ENCODE results near the gene CDH24.
A peak's percentile ranks its signal among the peaks of the same experiment; 100 is the strongest.

Gene CDH24

DNA sequence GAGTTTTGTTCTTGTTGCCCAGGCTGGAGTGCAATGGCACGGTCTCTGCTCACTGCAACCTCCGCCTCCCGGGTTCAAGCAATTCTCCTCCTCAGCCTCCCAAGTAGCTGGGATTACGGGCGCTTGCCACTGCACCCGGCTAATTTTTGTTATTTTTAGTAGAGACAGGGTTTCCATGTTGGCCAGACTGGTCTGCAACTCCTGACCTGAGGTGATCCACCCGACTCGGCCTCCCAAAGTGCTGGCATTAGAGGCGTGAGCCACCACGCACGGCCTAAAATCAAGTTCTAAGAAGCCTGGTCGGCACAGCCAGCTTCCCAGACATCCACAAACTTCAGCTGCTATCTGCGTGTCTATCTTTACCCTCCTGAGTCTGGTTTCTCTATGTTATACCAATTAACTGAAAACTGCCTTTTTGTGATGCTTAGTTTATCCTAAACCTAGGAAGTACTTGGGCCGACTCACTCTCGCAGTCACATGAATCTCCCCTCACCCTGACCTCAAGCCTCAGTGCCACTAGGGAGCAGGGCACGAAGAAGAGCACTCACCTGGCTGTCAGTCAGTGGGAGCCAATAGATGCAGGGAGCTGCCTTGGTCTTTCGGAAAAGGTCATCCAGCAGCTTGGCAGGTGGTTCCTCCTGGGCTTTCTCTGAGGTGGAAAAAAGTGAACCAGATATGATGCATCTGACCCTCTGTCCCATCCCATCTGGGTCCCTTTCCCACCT, 3.4 kb upstream of the CDH24 start:
- DNase-seq = no peak

DNA sequence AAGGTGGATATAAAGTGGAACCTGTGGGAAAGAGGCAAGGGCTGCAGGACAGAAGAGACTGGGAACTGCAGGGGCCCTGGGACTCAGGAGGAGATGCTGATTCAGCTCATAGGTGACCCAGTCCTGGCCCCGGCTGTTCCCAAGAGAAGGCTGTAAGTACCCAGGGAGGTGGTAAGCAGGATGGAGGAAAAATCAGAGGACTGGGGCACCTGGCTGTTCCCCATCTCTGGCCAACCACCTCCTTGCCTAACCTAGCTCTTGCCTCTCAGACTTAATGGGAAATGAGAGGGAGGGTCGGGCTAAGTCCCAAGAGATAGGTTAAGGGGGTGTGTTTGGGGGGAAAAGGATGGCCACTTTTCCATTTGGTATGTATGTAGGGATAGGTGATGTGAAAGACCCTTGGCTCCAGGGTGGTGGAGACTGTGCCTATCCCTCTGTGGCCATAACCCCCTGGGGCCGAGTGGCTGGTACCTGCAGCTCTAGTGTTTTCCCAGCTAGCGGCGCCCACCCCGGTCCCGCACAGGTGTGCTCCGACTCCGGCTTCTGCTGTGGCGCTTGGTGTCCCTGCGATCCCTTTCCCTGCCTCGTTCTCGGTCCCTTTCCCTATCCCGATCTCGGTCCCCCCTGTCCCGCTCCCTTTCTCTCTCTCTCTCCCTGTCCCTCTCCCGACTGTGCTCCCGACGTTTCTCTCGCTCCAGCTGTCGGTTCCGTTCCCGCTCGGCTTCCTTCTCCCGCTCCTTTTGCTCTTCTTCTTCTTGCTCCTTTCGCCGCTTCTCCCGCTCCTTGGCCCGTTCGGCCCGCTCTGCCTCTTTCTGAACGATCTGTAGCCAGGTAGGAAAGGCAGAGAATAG, 1.6 kb upstream of the CDH24 start:
- DNase-seq = no peak

DNA sequence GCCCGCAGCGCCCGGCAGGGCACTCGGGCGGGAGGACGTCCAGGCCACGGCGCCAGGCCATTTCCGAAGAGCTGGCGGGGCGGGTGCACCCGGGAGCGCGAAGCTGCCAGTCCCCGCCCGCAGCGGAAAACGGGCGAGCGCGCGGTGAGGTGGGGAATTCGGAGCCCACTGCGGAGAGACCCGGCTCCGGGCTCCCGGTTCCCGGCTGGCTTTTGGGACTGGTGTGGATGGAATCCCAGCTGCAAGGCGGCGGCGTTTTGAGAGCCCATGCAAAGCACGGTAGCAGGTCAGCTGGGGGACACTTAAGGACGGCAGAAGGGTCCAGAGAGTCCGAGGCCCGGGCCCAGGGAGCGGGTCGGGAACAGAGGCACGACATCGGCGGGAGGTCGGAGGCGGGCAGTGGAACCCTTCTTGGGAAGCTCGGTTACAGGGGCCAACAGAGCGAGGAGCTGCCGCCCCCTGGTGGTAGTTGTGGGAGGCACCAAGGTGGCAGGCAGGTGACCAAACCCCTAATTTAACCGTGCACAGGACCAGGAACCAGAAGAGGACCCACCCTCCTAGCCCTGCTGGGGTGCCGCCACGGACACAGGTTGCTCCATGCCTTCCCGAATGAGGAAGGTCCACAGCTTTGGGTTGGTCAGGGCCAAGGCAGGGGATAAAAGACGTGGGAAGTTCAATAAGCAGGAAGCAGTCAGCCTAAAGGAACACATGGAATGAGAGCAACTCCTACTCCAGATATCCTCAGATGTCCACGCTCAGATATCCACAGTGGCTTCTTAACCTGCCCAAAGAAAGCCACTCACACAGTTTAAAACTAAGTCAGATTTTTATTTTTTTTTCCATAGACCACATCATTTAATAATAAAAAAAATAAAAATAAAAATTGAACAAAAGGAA, 685 bp upstream of the CDH24 start:
- DNase-seq = peak; percentile 94

DNA sequence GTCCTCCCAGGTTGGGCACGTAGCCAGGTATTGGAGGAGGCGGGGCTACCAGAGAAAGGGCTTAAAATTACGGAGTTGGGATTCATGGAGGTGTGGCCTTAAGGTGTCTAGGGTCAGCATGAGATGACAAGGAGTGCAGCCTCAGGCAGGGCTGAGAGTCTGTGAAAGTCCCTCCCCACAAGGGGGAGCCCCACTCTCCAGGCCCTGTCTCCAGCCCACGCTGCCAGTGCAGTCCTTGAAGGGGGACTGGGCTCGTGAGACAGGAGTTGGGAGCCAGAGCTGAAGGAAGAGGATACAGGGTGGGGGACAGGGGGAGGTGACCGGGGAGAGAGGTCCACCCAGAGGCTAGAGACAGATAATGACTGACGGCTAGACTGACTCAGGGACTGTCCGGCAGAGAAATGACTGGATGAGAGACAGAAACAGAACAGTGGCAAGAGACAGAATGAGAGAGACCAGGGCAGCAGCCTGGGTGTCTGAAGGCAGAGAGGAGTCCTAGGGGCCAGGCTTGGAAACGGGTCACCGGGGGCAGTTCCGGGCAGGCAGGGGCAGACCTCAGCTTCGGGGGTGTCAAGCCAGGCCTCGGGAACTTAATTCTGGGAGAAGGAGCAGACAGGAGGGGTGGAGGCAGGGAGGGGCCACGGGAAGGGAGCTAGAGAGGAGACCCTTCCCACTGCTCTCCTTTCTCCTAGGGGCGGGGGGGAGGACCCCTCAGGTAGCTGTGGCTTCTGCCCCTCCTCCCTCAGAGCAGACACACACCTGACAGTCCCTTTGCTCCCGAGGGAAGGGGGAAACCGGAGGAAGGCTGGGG, 970 bp downstream of the CDH24 start:
- peak; percentile 76 for DNase-seq

DNA sequence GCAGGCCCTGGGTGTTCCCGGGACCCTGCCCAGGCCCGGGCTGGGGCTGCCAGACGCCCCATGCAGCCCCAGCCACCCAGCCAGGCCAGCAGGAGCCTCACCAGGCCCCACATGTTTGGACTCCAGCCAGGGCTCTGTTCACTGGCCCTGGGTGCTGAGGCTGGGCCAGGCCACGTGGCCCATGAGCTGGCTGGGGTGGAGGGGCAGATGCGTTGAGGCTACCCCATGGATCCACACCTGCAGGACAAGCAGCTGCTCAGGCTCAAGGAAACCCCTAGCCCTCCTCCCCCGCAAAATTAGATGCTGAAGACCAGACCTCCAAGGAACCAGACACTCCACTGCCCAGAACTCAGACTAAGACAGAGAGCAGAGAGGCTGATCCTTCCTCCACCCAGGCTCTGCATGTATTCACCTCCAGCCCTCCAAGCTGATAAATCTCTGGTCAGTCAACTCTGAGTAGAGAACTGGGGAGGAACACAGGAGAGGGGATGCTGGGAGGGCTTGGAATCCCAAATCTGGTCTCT, 1.6 kb downstream of the CDH24 start:
- DNase-seq = no peak

DNA sequence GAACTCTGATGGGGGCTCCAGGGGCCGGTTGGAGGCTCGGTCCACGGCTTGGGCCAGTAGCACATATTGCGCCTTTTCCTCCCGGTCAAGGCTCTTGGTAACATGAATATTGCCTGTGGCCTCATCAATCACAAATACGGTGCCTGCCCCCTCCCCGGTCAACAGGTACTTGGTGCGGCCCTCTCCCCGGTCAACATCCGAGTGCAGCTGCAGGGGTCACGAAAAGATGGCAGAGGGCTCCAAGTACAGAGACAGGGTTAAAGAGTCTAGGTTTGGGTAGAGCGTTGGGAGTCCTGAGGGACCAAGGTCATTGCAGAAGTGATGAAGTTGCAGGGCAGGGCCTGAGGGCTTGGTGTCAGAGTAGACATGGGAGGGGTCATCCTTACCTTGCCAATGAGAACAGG, 2.2 kb downstream of the CDH24 start:
- DNase-seq = no peak

DNA sequence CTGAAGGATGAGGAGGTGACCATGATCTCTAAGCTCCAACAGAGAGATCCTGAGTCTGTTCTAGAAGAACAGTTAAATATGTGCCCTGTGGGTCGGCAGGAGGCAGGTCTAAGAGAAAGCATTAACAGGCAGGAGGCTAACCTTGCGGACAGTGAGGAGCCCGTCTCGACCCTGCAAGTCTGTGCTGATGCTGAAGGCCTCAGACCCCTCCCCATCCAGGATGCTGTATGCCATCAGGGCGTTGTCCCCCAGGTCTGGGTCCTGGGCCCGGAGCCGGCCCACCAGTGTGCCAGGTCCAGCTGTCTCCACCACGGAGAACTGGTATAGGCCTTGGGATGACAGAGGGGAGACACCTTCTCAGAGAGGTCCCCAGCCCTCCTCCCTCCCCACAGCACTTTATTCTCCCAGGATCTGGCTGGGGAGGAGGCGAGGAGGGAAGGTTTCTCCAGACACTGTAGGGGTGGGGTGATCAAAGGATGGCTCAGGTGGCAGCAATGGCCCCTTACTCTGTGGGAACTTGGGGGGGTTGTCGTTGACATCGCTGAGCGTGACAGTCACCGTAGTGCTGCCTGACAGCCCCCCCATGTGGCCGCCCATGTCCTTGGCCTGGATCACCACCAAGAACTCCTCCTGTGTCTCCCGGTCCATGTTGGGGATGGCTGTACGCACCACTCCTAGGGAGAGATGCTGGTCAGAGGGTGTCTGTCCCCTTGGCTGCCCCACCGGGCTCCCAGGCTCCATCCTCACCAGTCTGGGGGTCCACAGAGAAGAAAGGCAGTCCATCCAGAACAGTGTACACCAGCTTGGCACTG, 3.1 kb downstream of the CDH24 start:
- peak; percentile 64 for DNase-seq

DNA sequence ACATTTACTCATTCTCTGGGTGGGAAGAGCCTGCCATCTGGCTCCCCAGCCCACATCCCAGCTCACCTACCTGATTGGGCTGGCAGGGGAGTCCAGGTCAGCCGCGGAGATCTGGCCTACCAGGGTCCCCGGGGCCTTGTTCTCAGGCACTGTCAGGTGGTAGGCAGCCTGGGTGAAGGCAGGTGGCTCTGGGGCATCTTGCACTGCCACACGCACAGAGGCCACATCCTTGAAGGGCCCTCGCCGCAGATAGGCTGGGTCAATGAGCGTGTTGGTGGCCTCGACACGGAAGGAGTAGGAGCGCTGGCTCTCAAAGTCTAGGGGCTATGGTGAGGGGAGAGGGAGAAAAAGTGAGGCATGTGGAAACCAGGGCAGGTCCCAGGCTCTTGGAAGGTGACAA, 3.9 kb downstream of the CDH24 start:
- no peak for DNase-seq

DNA sequence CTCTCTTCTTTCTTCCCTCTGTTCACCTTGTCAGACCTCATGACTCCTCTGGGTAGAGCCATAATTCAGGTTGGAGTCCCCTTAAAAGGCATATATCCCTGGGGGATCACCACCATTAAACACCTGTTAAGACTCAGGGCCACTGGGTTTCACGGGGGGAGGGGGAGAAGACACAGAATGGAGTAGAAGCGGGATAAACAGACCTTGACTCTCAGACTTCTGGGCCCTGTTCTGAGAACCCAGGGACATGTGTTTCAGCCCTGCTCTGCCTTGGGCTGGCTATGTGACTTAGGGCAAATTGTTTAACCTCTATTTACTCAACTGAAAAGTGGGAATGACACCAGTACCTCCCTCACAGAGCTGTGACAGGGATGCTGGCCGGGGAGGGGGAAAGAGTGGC, 4.6 kb downstream of the CDH24 start:
- no peak for DNase-seq

DNA sequence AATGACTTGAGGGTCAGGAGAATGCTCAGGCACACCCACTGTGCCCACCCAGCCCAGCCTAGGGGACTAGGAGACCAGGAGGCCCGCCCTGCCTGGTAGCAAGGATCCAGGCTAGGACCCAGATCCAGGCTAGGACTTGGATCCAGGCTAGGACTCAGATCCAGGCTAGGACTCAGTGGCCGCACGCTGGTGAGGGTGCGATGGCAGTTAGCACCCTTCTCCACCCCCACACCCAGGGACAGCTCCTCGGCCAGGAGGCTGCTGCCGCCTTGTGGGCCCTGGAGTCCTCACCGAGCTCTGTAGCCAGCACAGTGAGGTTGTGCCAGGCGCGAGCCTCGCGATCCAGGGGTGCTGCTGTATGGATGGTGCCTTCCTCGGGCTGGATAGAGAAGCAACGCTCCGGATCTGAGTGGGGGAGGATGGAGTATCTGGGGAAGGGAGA, 5.1 kb downstream of the CDH24 start:
- no peak for DNase-seq

DNA sequence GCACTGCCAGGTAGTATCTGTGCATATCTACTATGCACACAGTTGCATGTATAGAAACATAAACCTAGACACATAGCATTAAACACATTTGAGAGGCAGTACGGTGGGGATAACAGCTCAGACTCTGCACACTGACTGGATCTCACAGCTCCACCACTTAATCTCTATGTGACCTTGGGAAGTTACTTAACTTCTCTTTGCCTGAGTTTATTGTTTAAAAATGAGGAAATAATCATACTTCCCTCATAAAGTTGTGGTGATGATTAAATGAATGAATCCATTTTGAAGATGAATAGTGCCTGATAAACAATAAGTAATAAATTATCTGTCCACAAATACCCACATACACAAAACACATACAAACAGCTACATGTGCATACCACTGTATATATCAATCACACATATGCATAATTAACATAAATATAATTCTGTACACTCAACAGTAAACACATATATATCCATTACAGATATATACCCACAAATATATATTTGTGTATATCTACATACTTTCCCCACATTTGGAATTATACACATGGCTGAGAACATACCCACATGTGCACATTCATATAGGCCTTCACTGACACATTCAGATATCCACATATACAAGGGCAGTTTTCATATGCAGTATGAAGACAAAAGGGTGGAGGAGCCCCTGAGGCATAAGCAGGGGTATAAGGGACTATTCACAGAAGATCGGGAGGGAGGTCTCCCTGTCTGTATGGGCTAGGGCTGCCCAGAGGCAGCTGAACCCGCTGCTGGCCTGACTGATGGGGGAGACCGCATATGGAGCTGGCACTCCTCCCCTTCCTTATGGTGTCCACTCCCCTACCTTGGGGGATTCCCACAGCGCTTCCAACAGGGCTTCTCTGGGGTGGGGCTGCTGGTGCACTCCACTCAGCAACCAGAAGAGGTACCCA, 5.9 kb downstream of the CDH24 start:
- no peak for DNase-seq

DNA sequence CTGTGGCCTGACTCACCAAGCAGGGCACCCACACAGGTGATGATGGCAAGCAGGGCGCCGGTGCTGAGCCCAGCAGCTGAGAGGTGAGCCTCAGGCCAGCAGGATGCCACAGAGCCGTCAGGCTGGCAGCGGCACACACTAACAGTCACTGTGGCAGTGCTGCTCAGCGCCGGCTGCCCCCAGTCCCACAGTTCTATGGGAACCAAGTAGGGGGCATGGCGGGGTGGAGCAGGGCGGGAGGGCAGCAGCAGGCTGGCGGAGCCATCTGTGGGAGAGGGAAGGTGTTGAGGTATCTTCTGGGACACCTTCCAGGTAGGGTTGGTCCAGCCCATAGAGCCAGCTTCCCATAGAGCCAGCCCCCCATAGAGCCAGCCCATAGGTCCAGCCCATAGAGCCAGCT, 8.3 kb downstream of the CDH24 start:
- no peak for DNase-seq

DNA sequence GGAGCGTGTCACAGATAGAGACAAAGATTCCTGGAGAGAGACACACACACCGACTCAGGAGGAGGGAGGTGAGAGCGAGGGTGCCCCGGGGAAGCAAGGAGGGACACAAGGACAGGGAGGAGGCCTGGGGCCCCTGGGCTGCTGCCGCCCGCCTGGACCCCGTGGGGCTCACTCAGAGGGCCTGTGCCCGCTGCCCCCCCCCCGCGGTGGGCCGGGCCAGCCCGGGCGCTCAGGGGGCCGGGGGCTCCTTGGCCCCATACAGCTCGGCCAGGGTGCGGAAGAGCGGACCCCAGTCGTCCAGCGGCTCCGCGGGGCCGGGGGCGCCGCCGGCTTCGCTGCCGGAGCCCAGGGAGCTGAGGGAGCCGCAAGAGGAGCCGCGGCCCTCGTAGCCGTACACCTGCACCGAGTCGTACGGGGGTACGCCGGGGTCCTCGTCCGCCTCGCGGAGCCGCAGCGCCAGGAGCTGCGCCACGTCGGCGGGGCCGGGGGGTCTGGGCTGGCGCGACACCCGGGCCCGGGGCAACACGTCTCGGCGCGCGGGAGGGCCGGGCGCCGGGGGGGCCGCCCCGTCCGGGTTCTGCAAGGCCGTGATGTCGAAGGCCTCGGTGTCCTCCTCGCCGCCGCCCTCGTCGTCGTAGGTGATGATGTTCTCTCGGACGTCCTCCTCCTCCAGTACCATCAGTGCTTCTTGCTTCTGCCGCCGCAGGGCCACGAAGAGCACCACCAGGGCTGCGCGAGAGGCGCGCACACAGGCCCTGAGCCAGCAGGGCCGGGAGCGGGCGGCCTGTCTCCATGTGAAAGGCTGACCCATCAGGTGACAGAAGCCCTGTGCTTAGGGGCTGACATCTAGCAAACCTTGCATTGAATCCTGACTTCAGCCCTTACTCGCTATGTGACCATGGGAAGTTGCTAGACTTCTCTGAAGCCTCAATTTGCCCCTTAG, 9.3 kb downstream of the CDH24 start:
- DNase-seq = no peak

DNA sequence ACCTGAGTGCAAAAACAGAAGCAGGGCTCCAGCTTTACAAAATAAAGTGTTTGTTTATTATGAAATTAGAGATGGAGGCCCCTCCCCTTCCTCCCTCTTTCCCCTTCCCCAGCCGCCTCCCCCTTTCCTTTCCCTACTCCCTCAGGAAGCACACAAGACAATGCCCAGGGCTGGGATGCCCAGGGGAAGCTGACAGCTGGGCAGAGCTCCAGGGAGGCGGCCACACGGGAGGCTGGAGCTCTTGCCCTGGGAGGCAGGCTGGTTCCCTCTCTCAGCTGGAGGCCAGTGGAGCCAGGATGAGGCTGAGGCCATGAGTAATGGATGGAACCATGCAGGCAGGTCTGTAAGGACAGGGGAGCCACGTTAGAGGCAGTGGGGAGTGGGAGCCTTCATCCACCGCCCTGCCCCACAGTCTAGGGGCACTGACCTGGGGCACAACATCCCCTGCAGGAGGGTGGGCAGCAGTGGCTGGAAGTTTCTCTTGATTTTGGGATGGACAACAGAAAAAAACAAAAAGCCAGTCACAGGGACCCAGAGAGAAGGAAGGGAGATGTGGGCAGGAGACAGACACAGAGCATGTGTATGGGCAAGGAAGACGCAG, 10.2 kb downstream of the CDH24 start:
- no peak for DNase-seq

DNA sequence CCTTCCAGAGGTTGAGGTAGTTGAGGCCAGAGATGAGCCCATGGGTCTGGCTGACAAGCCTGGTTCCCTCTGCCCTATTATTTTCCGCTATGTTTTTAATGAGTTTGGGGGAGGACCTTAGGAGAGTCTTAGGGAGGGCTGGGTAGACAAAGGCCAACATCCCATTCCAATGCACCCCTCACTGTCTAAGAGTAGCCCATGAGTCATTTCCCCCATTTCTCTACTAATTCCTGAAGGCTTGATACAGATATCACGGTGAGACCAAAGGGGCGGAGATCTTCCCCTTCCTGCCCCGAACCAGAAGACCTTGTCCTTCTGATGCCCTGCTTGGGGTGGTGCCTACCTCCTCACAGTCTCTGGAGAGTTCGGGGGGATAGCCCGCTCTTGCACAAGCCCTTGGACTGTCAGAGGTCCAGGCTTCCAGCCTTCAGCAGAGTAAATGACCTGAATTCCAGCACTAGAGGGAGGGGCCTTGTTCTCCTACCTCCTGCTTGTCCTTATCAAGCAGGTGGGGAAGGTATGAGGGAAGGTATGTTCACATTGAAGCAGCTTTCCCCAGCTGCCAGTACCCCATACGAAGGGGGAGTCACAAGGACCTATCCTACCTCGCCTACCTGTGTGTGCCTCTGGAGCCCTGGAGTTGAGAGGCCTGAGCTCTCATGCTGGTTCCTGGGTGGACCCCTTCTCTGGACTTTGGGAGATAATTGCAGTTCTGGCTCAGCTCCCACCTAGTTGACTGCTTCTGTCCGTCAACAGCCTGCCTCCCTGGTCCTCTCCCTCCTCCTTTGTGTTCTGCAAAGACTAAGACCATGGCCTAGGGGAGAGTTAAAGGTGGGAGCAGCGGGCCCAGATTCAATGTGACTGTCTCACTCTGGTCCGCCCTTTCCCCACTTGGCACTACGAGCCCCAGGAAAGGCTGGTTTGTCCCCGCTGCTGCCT, 11.6 kb downstream of the CDH24 start:
- no peak for DNase-seq

DNA sequence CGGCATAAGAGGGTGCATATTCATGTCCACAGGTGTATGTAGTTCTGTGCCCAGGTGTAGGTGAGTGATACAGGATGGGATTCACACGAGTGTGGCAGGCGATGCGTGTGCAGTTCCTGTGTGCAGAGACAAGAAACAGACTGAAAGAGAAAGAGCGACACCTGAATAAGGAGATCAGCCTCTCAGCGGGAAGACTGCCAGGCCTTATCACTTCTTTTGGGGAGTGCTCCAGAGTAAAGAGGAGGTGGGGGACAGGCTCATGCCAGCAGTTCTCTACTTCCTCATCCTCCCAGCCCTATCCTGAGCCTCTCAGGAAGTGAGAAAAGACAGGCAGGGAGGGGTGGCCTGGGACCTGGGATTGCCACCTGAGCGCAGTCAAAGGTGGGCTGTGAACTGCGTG, 12.5 kb downstream of the CDH24 start:
- no peak for DNase-seq

DNA sequence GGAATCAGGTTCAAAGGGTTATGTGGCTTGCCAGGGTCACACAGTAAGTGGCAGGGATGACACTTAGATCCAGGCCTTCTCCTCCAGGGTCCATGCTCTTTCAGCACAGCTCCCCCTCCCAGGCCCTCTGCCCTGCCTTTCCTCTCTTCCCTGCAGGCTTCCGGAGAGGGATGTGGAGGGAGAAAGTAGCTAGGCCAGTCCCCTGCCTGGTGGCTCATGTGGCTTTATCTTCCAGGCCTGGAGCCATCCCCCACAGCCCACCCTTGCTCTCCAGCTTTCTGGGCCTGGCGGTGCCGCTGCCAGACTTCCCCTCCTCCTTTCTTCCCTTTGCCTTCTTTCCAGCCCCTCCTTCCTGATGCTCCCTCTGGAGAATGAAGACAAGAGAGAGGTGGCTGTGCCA, 13.6 kb downstream of the CDH24 start:
- DNase-seq = no peak

Measured in stimulated activated CD8-positive, alpha-beta memory T cell treated with anti-CD3 and anti-CD28 coated beads, Interleukin-4, amount 100 ng/mL, for 48 hours (primary cell).